Smooth muscle cell (in vitro differentiated cells): Measurements from ENCODE around the gene IGSF21. TPM values are rescaled to one million over a fixed set of nuclear protein-coding genes. Genes with fewer than 3 reads are reported as not detected.
A peak's percentile ranks its signal among the peaks of the same experiment; 100 is the strongest.

ENCODE experiments used
- DNase-seq: peaks from one replicate; lab custom pipeline; 2025; ENCODE audit not compliant: unreplicated experiment; lab: John Stamatoyannopoulos, UW
- H2AFZ ChIP-seq: fragments of 200-600 bp; sonication (generic); 2 replicates; pipeline ENCODE4 v1.6.0; 2016; ENCODE audit warnings: antibody characterized with exemption, low read depth, mild to moderate bottlenecking
- H3F3A ChIP-seq: fragments of 200-600 bp; sonication (generic); 2 replicates; pipeline ENCODE4 v1.6.0; 2017; ENCODE audit warnings: antibody characterized with exemption, low read depth
- H3K27ac ChIP-seq: fragments of 200-600 bp; sonication (generic); 2 replicates; pipeline ENCODE4 v1.5.1; 2016; ENCODE audit warnings: low read depth, mild to moderate bottlenecking
- H3K27me3 ChIP-seq: fragments of 200-600 bp; sonication (generic); 2 replicates; pipeline ENCODE4 v1.6.1; 2016; ENCODE audit warnings: low read depth, mild to moderate bottlenecking
- H3K36me3 ChIP-seq: fragments of 200-600 bp; sonication (generic); 2 replicates; pipeline ENCODE4 v1.5.1; 2016; ENCODE audit warnings: low read depth
- H3K4me1 ChIP-seq: fragments of 200-600 bp; sonication (generic); 2 replicates; pipeline ENCODE4 v1.5.1; 2016; ENCODE audit warnings: low read depth
- H3K4me2 ChIP-seq: fragments of 200-600 bp; sonication (generic); 2 replicates; pipeline ENCODE4 v1.6.0; 2016; ENCODE audit warnings: mild to moderate bottlenecking
- H3K4me3 ChIP-seq: fragments of 200-600 bp; sonication (generic); 2 replicates; pipeline ENCODE4 v1.5.1; 2016; ENCODE audit warnings: mild to moderate bottlenecking
- H3K79me2 ChIP-seq: fragments of 200-600 bp; sonication (generic); 2 replicates; pipeline ENCODE4 v1.6.0; 2016; ENCODE audit warnings: low read depth, mild to moderate bottlenecking
- H3K9ac ChIP-seq: fragments of 200-600 bp; sonication (generic); 2 replicates; pipeline ENCODE4 v1.6.0; 2016; ENCODE audit warnings: low read depth
- H3K9me3 ChIP-seq: fragments of 200-600 bp; sonication (generic); replicated peaks from 2 replicates; pipeline ENCODE4 v1.5.1; 2016; ENCODE audit warnings: low read depth
- H4K20me1 ChIP-seq: fragments of 200-600 bp; sonication (generic); 2 replicates; pipeline ENCODE4 v1.6.0; 2016; ENCODE audit warnings: low read depth
- CTCF ChIP-seq: fragments of 200-600 bp; sonication (generic); IDR thresholded peaks from 2 replicates; pipeline ENCODE4 v1.5.1; 2017; ENCODE audit warnings: borderline replicate concordance, mild to moderate bottlenecking, antibody characterized with exemption; ENCODE audit not compliant: insufficient read depth, poor library complexity, severe bottlenecking
- WGBS: methylation state at CpG from one replicate; pipeline ENCODE4 v1.1.7; 2016; ENCODE audit warnings: low lambda C conversion rate; 5-methylcytosine and 5-hydroxymethylcytosine counted together
- polyA plus RNA-seq: library from polyadenylated mRNA; unstranded; fragments of >200 nt; fragmentation: Nextera tagmentation; extraction: Ambion mirVana; gene quantifications from 2 replicates; pipeline ENCODE4 v1.2.1, GENCODE V29; 2016
- total RNA-seq: library from RNA; depleted of rRNA; stranded (reverse); fragments of >200 nt; gene quantifications from 2 replicates; pipeline ENCODE4 v1.2.3, GENCODE V29; 2014

The IGSF21 gene
- total and polyA plus RNA-seq, 2 experiments from 2014 or later: not detected

GRCh38 chr1:18408656-18409370, 301.2 kb downstream of the IGSF21 start:
- Histone ChIP-seq H4K20me1 (no peaks in the 10 kb centered on the region), H3K27me3 (no peaks in the 10 kb centered on the region), H3K9me3 (no peaks in the 10 kb centered on the region), H3K9ac (no peak overlapping the region), H3F3A (no peaks in the 10 kb centered on the region), H3K79me2 (no peaks in the 10 kb centered on the region), H3K4me1 (peaks cover 22% of the 10 kb centered on the region), H3K4me2 (no peak overlapping the region), H2AFZ (no peak overlapping the region), H3K36me3 (no peaks in the 10 kb centered on the region), H3K27ac (no peak overlapping the region), H3K4me3 (no peak overlapping the region)
- TF ChIP-seq CTCF: no peak
- 81% methylated on average over 12 of the region's 12 CpGs for WGBS
- no peak for DNase-seq

- Histone ChIP-seq H4K20me1 (no peaks in the 10 kb centered on the region), H3K4me2 (no peak overlapping the region), H3K9ac (no peak overlapping the region), H3K79me2 (no peaks in the 10 kb centered on the region), H3K27me3 (no peaks in the 10 kb centered on the region), H3K4me3 (no peak overlapping the region), H2AFZ (no peak overlapping the region), H3F3A (no peaks in the 10 kb centered on the region), H3K36me3 (no peaks in the 10 kb centered on the region), H3K27ac (peak overlapping the region; percentile 31), H3K9me3 (no peaks in the 10 kb centered on the region), H3K4me1 (peaks cover 26% of the 10 kb centered on the region)
- 71% methylated on average over 8 of the region's 8 CpGs for WGBS
- no peak for DNase-seq
- TF ChIP-seq CTCF: no peak
These were observed 302.1 kb downstream of the IGSF21 start for GRCh38 chr1:18409609-18410237.

- WGBS: 63% methylated on average over 13 of the region's 13 CpGs
- Histone ChIP-seq H3K4me1 (peaks cover 26% of the 10 kb centered on the region), H3K36me3 (no peaks in the 10 kb centered on the region), H3K9me3 (no peaks in the 10 kb centered on the region), H3K79me2 (no peaks in the 10 kb centered on the region), H3K4me3 (no peak overlapping the region), H4K20me1 (no peaks in the 10 kb centered on the region), H3K27me3 (no peaks in the 10 kb centered on the region), H3K27ac (no peak overlapping the region), H2AFZ (no peak overlapping the region), H3K4me2 (no peak overlapping the region), H3F3A (no peaks in the 10 kb centered on the region), H3K9ac (no peak overlapping the region)
- no peak for DNase-seq
- no peak for TF ChIP-seq CTCF
These were observed 302.8 kb downstream of the IGSF21 start for GRCh38 chr1:18410407-18410806.
